ENCODE measurements around the gene NEMP1.
"Not testable (repeated sequence)": the region's sequence is repeated elsewhere in the genome, so short reads cannot be mapped to it uniquely, and the experiment has no call there.

The NEMP1 gene

DNA sequence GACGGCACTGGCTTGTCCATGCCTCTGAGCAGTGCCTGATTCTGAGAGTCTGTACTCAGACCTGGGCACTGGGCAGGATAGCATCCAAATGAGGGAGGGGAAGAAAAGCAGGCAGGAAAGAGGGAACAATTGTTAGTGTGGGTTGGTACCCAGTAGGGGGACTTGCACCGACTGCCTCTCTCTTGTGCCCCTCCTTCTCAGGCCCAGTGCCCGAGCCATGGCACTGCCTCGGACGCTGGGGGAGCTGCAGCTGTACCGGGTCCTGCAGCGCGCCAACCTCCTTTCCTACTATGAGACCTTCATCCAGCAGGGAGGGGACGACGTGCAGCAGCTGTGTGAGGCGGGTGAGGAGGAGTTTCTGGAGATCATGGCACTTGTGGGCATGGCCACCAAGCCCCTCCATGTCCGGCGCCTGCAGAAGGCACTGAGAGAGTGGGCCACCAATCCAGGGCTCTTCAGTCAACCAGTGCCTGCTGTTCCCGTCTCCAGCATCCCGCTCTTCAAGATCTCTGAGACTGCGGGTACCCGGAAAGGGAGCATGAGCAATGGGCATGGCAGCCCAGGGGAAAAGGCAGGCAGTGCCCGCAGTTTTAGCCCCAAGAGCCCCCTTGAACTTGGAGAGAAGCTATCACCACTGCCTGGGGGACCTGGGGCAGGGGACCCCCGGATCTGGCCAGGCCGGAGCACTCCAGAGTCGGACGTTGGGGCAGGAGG, 12.5 kb upstream of the NEMP1 start:
- no peak for DNase-seq

DNA sequence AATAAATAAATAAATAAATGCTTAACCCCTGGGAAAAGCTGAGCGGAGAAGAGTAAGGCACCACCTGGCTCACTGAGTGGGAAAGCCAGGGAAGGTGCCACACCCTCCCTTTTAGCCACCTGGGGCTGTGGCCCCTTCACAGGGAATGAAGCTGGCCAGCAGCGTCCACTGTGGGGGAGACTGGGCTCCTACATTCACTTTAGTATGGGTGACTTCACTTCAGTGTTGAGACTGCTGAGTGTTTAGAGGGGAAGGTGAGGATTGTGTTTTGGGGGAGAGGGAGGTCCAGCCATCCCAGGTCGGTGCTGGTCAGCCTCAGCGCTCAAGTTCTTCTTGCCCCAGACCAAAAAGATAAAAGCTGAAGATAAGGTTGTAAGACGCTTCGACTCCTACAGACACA, 11.9 kb upstream of the NEMP1 start:
- no peak for DNase-seq

DNA sequence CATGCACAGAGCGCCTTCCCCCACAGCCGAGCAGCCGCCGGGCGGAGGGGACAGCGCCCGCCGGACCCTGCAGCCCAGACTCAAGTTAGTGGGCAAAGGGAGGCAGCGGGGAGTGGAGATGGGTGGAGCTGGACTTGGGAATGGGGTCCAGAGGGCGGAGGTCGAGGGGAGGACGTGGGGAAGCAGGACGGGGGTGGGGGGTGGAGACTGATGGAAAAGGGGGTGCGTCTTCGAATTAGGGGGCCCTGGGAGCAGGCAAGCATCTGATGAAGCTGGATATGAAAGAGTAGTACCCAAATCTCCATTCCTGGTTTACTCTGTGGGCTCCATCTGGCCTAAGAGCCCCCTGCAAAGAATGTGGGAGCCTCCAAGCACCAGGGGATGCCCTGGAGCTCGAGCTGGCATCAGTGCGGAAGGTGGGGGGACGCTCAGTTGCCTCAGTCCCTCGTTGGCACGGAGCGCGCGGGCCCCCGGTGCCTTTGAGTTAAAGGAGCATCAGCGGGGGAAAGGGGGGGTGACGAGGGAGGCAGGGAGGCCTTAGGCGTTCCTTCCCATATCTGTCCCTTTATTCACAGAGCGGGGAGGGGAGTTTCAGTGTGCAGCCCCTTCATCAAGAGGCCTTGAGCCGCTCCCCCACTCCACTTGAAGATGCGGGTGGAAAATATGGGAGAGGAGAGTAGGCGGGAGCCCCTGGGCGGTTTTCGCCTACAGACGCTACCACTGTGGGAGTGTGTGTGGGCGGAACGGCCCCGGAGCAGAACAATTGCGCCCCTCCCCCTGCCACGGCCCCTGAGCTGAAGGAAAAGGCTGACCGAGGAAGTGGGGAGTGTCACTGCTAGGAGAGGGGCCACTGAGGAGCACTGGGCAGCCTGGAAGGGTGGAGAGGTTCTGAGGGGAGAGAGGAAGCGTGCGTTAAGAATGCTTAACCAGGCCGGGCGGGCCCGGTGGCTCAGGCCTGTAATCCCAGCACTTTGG, 11.0 kb upstream of the NEMP1 start:
- DNase-seq: peak; percentile 57

GRCh38 chr12:57088354-57089270, 10.0 kb upstream of the NEMP1 start, which contains the start of gene NAB2:
Gene NAB2, plus strand, starts transcription at chr12:57089114. Its CDS starts 158 bp downstream, at chr12:57089272.
- peak; percentile 93 for DNase-seq

DNA sequence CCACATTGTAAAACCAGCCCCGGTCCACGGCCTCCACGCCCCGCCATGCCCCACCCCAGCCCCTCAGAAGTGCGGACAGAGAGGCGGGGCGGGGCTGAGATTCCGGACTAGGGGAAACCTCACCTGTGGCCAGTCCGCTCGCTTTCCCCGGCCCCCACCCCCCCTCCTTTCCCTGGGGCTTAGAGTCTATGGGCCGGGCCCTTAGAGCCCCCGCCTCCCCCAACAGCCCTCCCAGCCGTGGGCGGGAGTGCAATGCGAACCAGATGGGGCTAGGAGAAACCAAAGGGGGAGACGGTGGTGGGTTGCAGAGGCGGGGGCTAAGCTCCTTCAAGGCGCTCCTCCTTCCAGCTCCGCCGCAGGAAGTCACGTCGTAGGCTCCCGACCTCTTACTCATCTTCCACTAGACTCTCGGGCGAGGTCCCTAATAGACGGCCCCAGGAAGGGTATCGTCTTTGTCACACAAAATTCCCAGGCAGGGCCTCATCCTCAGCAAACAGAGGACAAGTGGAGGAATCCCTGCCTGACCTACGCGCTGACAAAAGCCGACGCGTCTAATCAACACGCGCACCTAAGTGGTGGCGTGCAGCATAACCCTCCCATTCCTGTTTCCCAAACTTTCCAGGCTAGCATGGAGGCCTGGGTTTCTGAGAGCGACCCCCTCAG, 9.2 kb upstream of the NEMP1 start:
- DNase-seq: peak; percentile 85

GRCh38 chr12:57087010-57087690, 8.6 kb upstream of the NEMP1 start:
- peak; percentile 88 for DNase-seq

DNA sequence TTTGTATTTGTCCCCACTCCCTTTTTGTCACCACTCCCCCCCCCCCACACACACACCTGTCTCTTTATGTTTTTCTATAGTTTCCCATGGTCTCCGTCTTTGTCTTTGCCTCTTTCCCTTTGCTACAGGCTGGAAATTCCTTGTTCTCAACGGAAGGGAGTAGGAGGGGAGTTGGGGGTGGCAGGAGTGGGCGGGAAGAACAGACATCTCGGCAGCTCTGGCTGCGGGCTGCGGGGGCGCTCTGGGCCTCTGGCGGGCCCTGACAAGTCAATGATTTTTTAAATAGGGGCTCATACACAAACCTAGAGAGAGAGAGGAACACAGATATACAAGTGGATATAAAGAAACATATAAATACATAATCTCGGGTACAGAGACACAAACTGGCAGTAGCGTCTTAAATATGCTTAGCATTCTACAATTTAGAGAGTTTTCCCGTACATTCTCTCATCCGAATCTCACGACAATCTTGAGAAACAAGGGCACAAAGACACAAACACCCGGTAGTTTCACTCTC, 8.0 kb upstream of the NEMP1 start:
- DNase-seq: peak; percentile 66

DNA sequence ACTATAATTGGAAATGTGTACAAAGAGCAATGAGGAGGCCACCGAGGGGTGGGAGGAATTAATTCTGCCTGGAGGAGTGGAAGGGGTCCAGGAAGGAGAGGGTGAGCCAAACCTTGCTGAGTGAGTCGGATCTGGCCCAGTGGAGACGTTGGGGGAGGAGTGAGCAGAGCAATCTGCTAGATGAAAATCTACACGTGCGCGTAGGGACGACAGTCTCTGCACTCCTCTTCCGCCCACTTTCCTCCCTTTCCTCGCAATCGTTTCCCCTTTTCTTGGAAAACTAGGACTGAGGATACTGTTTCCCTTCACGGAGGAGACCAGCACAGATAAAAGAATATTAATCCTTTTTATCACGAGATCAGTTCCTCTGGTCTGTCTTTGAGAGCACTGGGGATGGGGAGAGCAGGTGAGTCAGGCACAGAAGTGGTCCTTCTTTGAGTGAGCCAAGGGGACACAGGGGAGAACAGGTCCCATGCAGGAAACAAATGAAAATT, 7.5 kb upstream of the NEMP1 start:
- peak; percentile 73 for DNase-seq

DNA sequence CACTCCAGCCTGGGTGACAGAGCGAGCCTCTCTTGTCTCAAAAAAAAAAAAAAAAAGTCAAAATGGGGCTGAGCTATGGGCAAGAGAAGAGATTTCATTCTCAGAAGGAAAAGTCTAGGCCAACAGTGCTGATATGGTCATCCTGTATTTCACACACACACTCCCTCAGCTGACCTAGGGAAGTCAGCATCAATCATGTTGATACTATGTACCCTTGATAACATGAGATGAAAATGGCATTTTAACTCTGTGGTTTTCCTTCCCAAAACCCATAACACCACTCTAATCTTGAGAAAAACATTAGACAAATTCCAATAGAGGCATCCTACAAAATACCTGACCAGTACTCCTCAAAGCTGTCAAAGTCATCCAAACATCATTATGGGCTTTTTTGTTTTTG, 2.3 kb upstream of the NEMP1 start:
- DNase-seq: no peak

- no peak for DNase-seq
These were observed 1.2 kb upstream of the NEMP1 start for GRCh38 chr12:57079821-57080220.

- DNase-seq: not testable (repeated sequence)
These were observed 4.8 kb downstream of the NEMP1 start for GRCh38 chr12:57073566-57074450.

DNA sequence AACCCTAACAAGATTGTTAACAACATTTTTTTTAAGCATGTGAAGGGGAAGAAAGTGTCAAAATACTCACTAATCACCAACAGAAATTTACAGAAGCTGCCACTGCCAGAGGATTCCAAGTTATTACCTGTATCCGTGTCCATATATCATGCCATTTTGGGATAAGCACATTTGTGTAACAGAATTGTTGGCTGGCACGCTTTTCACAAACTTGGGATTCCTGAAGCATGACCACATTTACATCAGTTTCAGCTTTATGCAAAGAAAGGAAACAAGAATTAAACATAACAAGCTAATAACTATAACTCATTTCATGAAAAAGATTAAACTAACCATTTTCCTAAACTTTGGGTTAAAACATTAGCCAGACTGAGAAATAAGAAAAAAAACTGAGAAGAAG, 5.9 kb downstream of the NEMP1 start:
- DNase-seq: no peak

DNA sequence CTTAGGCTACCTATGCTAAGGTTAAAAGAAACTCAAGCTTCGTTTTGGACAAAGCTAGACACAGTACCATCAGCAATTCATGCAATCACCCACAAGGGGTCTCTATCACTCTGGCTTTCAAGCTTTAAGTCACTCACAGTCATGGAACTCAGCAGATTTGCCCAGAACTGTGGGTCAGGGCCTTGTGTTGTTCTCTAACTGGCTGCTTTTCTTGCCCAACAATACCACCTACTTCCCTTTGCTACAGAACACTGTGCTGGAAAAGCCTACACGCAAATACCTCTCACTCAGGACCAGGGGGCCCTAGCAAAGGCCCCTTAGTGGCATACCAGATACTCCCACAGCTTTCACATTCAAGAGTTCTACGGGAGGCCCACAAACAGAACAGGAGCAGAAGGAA, 9.1 kb downstream of the NEMP1 start:
- DNase-seq: peak; percentile 89

- DNase-seq: no peak
These were observed 12.3 kb downstream of the NEMP1 start for GRCh38 chr12:57066245-57066644.

- no peak for DNase-seq
These were observed 14.5 kb downstream of the NEMP1 start for GRCh38 chr12:57063991-57064685.

- DNase-seq: no peak
These were observed 20.1 kb downstream of the NEMP1 start for GRCh38 chr12:57058454-57058853.

- no peak for DNase-seq
These were observed 21.4 kb downstream of the NEMP1 start for GRCh38 chr12:57057067-57057751.

DNA sequence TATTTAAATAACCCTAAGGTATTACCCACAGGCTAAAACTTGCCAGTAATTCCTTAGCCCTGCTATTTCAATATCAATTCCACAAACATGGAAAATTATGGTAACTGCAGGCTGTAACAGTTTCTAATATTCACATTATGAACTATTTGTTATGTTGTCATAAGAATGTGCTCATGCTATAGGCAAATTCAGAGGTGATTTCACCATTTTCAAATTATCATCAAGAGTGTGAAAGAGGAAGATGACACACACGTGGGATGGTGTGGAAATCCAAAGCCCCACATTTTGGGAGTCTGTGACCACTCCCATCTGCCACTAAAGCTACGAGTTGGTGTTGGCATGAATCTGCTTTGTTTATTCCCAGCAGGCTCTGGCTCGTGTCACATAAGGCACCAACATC, 22.8 kb downstream of the NEMP1 start:
- no peak for DNase-seq

DNA sequence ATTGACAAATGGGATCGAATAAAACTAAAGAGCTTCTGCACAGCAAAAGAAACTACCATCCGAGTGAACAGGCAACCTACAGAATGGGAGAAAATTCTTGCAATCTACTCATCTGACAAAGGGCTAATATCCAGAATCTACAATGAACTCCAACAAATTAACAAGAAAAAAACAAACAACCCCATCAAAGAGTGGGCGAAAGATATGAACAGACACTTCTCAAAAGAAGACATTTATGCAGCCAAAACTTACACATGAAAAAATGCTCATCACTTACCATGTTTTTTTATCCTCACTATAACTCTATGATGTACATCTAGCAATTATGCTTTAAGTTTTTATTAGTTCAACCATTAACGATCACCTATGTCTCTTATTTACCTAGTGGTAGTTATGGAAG, 24.7 kb downstream of the NEMP1 start:
- DNase-seq: not testable (repeated sequence)
